Panc1 (cell line): ENCODE measurements around the gene TRIM54. TPM values are rescaled to one million over a fixed set of nuclear protein-coding genes. Genes with fewer than 3 reads are reported as not detected.

Source experiments
- total RNA-seq: library from RNA; stranded (reverse); gene quantifications from one replicate; pipeline ENCODE4 v1.2.1, GENCODE V29; 2021; ENCODE audit not compliant: unreplicated experiment

The TRIM54 gene
- total RNA-seq, 1 experiment from 2014 or later, result 0.21 TPM

Other genes starting within 250 kb of the TRIM54 start
- 77.8 TPM for gene TMEM214, start 249.5 kb upstream of the TRIM54 start, total RNA-seq
- 55.6 TPM for gene AGBL5, start 230.8 kb upstream of the TRIM54 start, total RNA-seq
- 219 TPM for gene OST4, start 210.8 kb upstream of the TRIM54 start, total RNA-seq
- gene EMILIN1, start 203.8 kb upstream of the TRIM54 start, total RNA-seq, result 0.31 TPM
- gene KHK, start 195.7 kb upstream of the TRIM54 start, total RNA-seq, result 1.5 TPM
- gene CGREF1, start 163.3 kb upstream of the TRIM54 start, total RNA-seq, result 10.1 TPM
- 0.46 TPM for gene ABHD1, start 158.6 kb upstream of the TRIM54 start, total RNA-seq
- 60.9 TPM for gene PREB, start 147.8 kb upstream of the TRIM54 start, total RNA-seq
- gene PRR30, start 143.0 kb upstream of the TRIM54 start, total RNA-seq, result not detected
- 0.03 TPM for gene TCF23, start 133.4 kb upstream of the TRIM54 start, total RNA-seq
- 111 TPM for gene ATRAID, start 70.4 kb upstream of the TRIM54 start, total RNA-seq
- gene SLC5A6, start 70.2 kb upstream of the TRIM54 start, total RNA-seq, result 74.5 TPM
- gene CAD, start 65.1 kb upstream of the TRIM54 start, total RNA-seq, result 76.7 TPM
- gene SLC30A3, start 19.4 kb upstream of the TRIM54 start, total RNA-seq, result 0.59 TPM
- gene DNAJC5G, start 7.0 kb upstream of the TRIM54 start, total RNA-seq, result not detected
- gene UCN, start 26.0 kb downstream of the TRIM54 start, total RNA-seq, result 4.4 TPM
- gene MPV17, start 40.7 kb downstream of the TRIM54 start, total RNA-seq, result 89.5 TPM
- 77.7 TPM for gene GTF3C2, start 74.3 kb downstream of the TRIM54 start, total RNA-seq
- 57.2 TPM for gene EIF2B4, start 87.9 kb downstream of the TRIM54 start, total RNA-seq
- gene SNX17, start 88.2 kb downstream of the TRIM54 start, total RNA-seq, result 116 TPM
- gene ZNF513, start 98.3 kb downstream of the TRIM54 start, total RNA-seq, result 25.3 TPM
- 115 TPM for gene PPM1G, start 127.2 kb downstream of the TRIM54 start, total RNA-seq
- 103 TPM for gene NRBP1, start 146.2 kb downstream of the TRIM54 start, total RNA-seq
- gene KRTCAP3, start 160.0 kb downstream of the TRIM54 start, total RNA-seq, result 1.9 TPM
- gene IFT172, start 207.3 kb downstream of the TRIM54 start, total RNA-seq, result 16.7 TPM
- gene FNDC4, start 212.8 kb downstream of the TRIM54 start, total RNA-seq, result 1.3 TPM
- 0.33 TPM for gene GCKR, start 214.4 kb downstream of the TRIM54 start, total RNA-seq